ENCODE data around the gene FBXO15. TPM values are rescaled to one million over a fixed set of nuclear protein-coding genes. Genes with fewer than 3 reads are reported as not detected.

Gene FBXO15
- total and polyA plus RNA-seq, 3 donors from 2014 or later: 20.8 to 46.0 (median 39.1) TPM

DNA sequence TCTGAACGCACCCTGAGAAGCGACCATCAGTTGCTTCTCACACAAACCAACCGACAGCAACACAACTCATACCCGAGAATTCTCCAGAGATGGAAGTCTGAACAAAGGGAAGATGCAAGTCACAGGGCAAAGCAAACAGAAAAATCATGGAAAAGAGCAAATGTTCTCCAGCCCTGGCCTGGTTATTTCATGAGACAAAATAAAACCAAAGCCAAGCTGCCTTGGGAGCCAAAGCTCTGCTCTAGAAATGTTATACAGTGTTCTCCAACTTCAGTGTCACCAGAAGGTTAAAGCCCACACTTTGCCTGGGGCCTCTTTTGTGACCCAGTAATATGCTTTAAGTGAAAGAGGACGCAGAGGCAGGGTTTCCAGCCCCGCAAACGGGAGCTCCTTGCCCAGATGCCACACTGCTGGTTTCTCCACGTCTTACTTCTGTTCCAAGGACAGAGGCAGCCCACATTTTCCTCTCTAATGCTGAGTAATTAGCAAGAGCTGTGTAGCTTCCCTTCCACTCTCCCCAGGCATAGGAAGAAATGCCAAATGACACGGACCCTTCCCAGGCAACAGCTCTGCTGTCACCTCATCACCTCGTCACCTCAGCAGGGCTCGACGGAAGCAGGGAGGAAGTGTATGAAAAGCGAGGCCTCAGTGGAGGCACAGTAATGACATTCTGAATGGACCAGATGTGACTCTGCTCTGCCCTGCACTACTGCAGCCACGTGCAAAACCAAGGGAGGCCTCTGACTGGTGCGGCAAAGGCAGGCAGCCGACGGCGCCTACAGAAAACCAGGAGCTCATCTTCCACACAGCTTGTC lies 64.7 kb downstream of the FBXO15 start:
- Histone ChIP-seq H3K27me3 (no peaks in the 10 kb centered on the region), H3K4me1 (no peaks in the 10 kb centered on the region), H3K9me3 (no peaks in the 10 kb centered on the region), H3K4me3 (no peak overlapping the region), H3K36me3 (ENCODE audit: low read depth, missing control alignments) (no peaks in the 10 kb centered on the region), H3K27ac (no peak overlapping the region)
- intact Hi-C loops (cut with DNase I; ENCODE audit: low total_unique reads): no loop called here
- WGBS, 2 donors: 53 to 60% methylated on average over 18 of the region's 18 CpGs
- DNase-seq: no peak
- TF ChIP-seq POLR2A (IDR thresholded peaks at IDR 0.05): no peak
- TF ChIP-seq, protein P1, sequence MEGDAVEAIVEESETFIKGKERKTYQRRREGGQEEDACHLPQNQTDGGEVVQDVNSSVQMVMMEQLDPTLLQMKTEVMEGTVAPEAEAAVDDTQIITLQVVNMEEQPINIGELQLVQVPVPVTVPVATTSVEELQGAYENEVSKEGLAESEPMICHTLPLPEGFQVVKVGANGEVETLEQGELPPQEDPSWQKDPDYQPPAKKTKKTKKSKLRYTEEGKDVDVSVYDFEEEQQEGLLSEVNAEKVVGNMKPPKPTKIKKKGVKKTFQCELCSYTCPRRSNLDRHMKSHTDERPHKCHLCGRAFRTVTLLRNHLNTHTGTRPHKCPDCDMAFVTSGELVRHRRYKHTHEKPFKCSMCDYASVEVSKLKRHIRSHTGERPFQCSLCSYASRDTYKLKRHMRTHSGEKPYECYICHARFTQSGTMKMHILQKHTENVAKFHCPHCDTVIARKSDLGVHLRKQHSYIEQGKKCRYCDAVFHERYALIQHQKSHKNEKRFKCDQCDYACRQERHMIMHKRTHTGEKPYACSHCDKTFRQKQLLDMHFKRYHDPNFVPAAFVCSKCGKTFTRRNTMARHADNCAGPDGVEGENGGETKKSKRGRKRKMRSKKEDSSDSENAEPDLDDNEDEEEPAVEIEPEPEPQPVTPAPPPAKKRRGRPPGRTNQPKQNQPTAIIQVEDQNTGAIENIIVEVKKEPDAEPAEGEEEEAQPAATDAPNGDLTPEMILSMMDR (IDR thresholded peaks at IDR 0.05): peak in 1 of 3 experiments; percentile 0

DNA sequence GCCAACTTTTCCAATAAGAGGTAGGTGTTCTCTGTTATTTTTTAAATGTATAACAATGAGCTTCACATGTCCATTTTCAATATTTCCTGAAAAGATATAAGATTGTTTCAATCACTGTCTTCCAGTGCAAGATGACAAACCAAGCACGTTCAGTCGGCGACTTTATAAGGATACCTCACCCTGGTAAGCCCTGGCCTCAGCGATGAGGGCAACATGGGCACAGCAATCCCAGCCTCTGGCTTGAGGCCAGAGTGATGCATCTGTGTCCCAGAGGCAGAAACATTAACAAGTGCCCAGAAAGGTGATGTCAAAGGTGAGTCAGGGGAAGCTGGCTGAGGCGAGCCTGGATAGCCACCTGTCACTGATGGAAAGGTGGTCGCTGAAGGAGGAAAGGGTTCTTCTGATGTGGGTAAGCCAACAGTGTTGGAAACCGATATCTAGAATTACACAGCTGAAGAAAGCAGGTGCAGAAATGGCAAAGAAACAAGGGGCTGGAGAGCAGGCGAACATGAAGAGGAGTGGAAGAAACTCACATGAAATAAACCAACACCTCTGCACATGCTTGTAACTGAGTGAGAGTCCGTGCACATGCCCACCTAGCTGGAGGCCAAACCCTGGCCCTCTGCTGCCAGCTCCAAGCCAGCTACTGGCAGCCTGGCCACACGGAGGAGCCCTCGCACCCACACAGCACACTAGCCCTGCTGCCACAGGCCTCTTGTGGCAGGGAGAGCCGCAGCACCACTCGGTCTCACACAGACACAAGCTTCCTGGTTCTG lies 65.5 kb downstream of the FBXO15 start:
- Histone ChIP-seq H3K4me1 (no peaks in the 10 kb centered on the region), H3K27me3 (no peaks in the 10 kb centered on the region), H3K27ac (no peak overlapping the region), H3K4me3 (no peak overlapping the region), H3K9me3 (no peaks in the 10 kb centered on the region), H3K36me3 (ENCODE audit: low read depth, missing control alignments) (no peaks in the 10 kb centered on the region)
- intact Hi-C loops (cut with DNase I; ENCODE audit: low total_unique reads): no loop called here
- DNase-seq: peak; percentile 69
- TF ChIP-seq POLR2A (IDR thresholded peaks at IDR 0.05): no peak
- TF ChIP-seq, protein P1 (IDR thresholded peaks at IDR 0.05): peak in 1 of 3 experiments; percentile 21
- 72% methylated on average over 13 of the region's 13 CpGs for WGBS, 2 donors

DNA sequence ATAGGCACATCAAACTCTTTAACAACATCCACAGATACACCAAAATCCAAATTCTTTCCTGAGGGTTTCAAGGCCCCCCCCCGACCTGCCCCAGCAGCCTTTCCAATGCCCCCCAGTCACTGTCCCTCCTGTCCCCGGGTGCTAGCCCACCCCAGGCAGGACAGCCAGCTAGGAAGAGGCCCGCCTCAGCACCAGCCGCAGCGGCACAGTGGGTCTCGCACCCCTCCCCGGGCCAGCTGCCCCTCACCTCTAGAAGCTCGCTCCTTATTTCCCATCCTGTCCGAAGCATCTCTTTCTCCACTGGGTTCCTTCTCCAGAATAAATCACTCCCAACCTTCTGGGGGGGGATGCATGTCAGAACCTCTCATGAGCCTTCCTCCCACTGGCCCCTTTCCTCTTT lies 69.4 kb downstream of the FBXO15 start:
- Histone ChIP-seq H3K36me3 (ENCODE audit: low read depth, missing control alignments) (no peaks in the 10 kb centered on the region), H3K27ac (no peak overlapping the region), H3K4me1 (no peaks in the 10 kb centered on the region), H3K27me3 (no peaks in the 10 kb centered on the region), H3K9me3 (no peaks in the 10 kb centered on the region), H3K4me3 (no peak overlapping the region)
- 81 to 88% methylated on average over 7 to 9 of the region's 9 CpGs for WGBS, 2 donors
- TF ChIP-seq, protein P1 (IDR thresholded peaks at IDR 0.05): no peak
- no peak for TF ChIP-seq POLR2A (IDR thresholded peaks at IDR 0.05)
- intact Hi-C loops (cut with DNase I; ENCODE audit: low total_unique reads): no loop called here
- no peak for DNase-seq

GRCh38 chr18:74074668-74075564 lies 72.7 kb downstream of the FBXO15 start:
- no peaks in the 10 kb centered on the region for H3K4me1 ChIP-seq
- no peak overlapping the region for H3K27ac ChIP-seq
- DNase-seq: no peak
- no peak for TF ChIP-seq POLR2A (IDR thresholded peaks at IDR 0.05)
- TF ChIP-seq, protein P1 (IDR thresholded peaks at IDR 0.05): no peak
- no peaks in the 10 kb centered on the region for H3K36me3 ChIP-seq (ENCODE audit: low read depth, missing control alignments)
- H3K9me3 ChIP-seq: no peaks in the 10 kb centered on the region
- no peak overlapping the region for H3K4me3 ChIP-seq
- intact Hi-C loops (cut with DNase I; ENCODE audit: low total_unique reads): no loop called here
- H3K27me3 ChIP-seq: no peaks in the 10 kb centered on the region
- 92 to 95% methylated on average over 16 to 17 of the region's 17 CpGs for WGBS, 2 donors
